SJSA1 (cell line): ENCODE results near the gene MTNR1B. TPM values are rescaled to one million over a fixed set of nuclear protein-coding genes. Genes with fewer than 3 reads are reported as not detected.

Source experiments
- DNase-seq, 2 experiments: peaks; one replicate each; pipeline ENCODE4 v3.0.0-alpha.2; 2015 to 2020; ENCODE audit warnings: low spot score in 2 of 2, low read depth in 1 of 2
- H3K27ac ChIP-seq: fragments of 250-450 bp; sonication (Bioruptor Pico); 2 replicates; pipeline ENCODE4 v1.5.1; 2020; ENCODE audit warnings: mild to moderate bottlenecking, moderate library complexity
- H3K27me3 ChIP-seq: fragments of 250-450 bp; sonication (Bioruptor Pico); replicated peaks from 2 replicates; pipeline ENCODE4 v1.5.1; 2020; ENCODE audit warnings: mild to moderate bottlenecking, moderate library complexity
- H3K36me3 ChIP-seq: fragments of 250-450 bp; sonication (Bioruptor Pico); 2 replicates; pipeline ENCODE4 v1.5.1; 2020; ENCODE audit warnings: mild to moderate bottlenecking
- H3K4me1 ChIP-seq: fragments of 250-450 bp; sonication (Bioruptor Pico); replicated peaks from 2 replicates; pipeline ENCODE4 v1.6.1; 2021; ENCODE audit warnings: mild to moderate bottlenecking
- H3K4me3 ChIP-seq: fragments of 250-450 bp; sonication (Bioruptor Pico); 2 replicates; pipeline ENCODE4 v1.5.1; 2020; ENCODE audit warnings: mild to moderate bottlenecking
- H3K9me3 ChIP-seq: fragments of 250-450 bp; sonication (Bioruptor Pico); replicated peaks from 2 replicates; pipeline ENCODE4 v1.5.1; 2020; ENCODE audit warnings: mild to moderate bottlenecking
- total RNA-seq: library from RNA; depleted of rRNA; stranded (reverse); fragments of >200 nt; shearing (Covaris generic); gene quantifications from 2 replicates; pipeline ENCODE4 v1.2.3, GENCODE V29; 2014

Gene MTNR1B
- total RNA-seq, 1 experiment from 2014 or later: not detected

DNA sequence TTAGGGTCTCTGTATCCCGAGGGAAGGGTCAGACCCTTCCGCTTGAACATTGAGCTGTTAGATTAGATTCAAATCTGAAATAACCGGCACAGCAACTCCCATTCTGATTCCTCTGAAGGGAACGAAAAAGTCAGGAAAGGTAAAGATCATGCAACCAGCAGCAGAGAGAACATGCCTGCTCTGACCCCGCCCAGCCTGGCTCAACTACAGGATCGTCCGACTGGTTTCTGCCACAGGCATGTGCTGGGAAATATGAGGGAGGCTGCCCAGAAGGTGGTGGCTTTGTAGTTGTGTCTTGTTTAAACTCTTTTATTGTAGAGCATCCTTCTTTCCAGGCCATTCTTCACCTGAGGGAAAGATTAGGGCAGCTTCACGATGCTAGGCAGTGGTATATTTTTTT, 5.0 kb upstream of the MTNR1B start:
- DNase-seq: no peak
- no peaks in the 10 kb centered on the region for H3K9me3 ChIP-seq
- no peaks in the 10 kb centered on the region for H3K36me3 ChIP-seq
- no peak overlapping the region for H3K27ac ChIP-seq
- no peaks in the 10 kb centered on the region for H3K4me1 ChIP-seq
- H3K27me3 ChIP-seq: no peaks in the 10 kb centered on the region
- no peak overlapping the region for H3K4me3 ChIP-seq

DNA sequence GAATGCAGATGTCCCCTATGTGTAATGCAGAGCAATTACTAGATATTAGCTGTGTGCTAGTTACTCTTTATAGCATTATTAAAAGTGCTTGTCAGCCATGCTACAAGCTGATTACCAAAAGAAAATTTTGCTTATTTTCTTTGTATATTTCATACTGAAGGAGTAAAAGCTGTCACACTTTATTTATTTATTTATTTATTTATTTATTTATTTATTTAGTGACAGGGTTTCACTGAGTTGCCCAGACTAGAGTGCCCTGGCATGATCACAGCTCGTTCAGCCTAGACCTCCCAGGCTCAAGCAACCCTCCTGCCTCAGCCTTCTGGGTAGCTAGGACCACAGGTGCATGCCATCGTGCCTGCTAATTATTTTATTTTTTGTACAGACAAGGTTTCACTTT, 4.3 kb upstream of the MTNR1B start:
- no peak overlapping the region for H3K4me3 ChIP-seq
- no peaks in the 10 kb centered on the region for H3K9me3 ChIP-seq
- no peak overlapping the region for H3K27ac ChIP-seq
- H3K4me1 ChIP-seq: no peaks in the 10 kb centered on the region
- no peaks in the 10 kb centered on the region for H3K36me3 ChIP-seq
- H3K27me3 ChIP-seq: no peaks in the 10 kb centered on the region
- DNase-seq: no peak

DNA sequence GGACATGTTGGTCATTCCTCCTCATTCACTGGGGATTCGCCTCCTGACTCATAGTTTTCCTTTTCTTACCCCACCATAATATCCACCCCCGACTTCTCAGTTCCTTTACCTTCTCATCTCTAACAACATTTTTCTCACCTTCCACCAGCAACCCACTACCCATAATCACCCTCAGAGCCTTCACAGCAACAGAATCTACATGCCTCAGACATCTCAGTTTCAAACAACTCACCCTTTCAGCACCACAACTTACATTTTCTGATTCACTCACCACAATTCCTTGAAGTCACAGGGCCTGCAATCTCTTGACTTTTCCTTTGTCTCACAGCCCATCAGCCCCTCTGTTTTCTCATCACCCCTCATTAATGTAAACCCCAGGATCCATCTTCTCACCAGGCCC, 2.3 kb upstream of the MTNR1B start:
- Histone ChIP-seq H3K27me3 (no peaks in the 10 kb centered on the region), H3K4me1 (no peaks in the 10 kb centered on the region), H3K36me3 (no peaks in the 10 kb centered on the region), H3K4me3 (no peak overlapping the region), H3K9me3 (no peaks in the 10 kb centered on the region), H3K27ac (no peak overlapping the region)
- no peak for DNase-seq

DNA sequence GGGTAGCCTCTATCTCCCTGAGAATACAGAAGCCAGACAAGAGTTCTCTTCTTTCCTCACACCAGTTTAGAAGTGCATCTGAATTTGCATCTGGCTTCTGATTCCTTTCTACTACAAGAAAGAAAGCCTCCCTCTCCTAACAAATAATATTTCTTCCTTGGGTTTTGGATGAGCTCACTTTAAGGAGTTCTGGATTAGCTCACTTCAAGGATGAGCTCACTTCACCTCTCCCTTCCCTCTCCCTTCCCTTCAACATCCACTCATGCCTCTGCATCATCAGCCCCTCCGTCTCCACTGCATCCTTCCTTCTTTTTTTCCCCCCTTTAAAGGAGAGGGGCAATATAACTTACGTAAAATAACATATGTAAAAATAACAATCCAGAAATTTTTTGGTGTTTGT, 1.6 kb upstream of the MTNR1B start:
- Histone ChIP-seq H3K4me1 (no peaks in the 10 kb centered on the region), H3K4me3 (no peak overlapping the region), H3K9me3 (no peaks in the 10 kb centered on the region), H3K27me3 (no peaks in the 10 kb centered on the region), H3K36me3 (no peaks in the 10 kb centered on the region), H3K27ac (no peak overlapping the region)
- DNase-seq: no peak

DNA sequence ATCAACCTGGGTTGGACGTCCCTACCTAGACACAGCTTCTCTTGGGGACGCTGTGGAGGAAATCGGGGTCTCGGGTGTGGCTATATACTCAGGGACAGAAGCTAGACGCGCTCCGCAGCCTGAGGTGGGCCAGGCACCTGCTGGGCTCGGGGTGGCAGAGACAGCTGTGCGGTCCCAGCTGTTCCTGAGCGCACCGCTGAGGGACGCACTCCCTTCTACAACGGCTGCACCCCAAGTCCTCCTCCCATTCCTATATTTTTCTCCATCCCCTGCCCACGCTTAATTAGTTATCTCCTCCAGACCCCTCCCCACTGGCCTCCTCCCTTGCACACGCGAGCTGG, 188 bp upstream of the MTNR1B start:
- Histone ChIP-seq H3K36me3 (no peaks in the 10 kb centered on the region), H3K4me3 (no peak overlapping the region), H3K4me1 (no peaks in the 10 kb centered on the region), H3K9me3 (no peaks in the 10 kb centered on the region), H3K27ac (no peak overlapping the region), H3K27me3 (no peaks in the 10 kb centered on the region)
- DNase-seq: no peak

DNA sequence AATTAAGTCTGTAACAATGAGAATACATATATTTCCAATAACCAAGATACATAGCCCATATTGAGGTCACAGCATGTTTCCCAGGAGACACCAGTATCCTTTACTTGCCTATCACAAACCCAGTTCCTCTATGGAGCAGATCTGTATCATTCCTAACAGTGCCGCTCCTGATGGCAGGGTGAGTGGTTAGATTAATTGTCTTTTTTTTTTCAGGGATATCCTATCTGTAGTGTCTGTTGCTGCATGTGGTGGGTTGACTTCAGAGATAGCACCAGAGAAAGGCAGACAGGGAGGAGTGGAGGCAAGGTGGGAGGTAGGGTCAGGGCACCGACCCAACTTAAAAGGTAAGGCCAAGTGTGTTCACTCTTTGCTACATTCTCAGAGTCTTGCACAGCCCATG, 2.8 kb downstream of the MTNR1B start:
- no peak overlapping the region for H3K27ac ChIP-seq
- H3K9me3 ChIP-seq: no peaks in the 10 kb centered on the region
- no peaks in the 10 kb centered on the region for H3K4me1 ChIP-seq
- H3K4me3 ChIP-seq: no peak overlapping the region
- no peaks in the 10 kb centered on the region for H3K27me3 ChIP-seq
- H3K36me3 ChIP-seq: no peaks in the 10 kb centered on the region
- no peak for DNase-seq

DNA sequence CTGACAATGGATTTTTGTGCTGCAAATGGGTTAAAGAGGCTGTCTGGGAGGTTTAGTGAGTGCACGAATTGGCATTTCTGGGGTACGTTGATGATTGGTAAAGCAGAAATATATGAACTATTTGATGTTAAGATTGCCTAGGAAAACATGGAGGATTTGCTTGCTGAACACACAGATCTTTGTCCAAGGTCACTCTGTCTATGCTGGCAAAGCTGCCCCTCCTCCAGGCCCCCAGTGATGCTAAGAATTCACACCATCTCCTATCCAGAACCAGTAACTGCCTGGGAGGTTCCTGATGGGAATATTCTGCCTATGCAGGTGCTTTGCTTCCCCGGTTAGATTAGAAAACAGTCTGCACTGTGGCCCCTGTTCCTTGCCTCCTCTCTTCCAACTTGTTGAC, 5.8 kb downstream of the MTNR1B start:
- H3K4me3 ChIP-seq: no peak overlapping the region
- no peaks in the 10 kb centered on the region for H3K9me3 ChIP-seq
- H3K4me1 ChIP-seq: peaks cover 14% of the 10 kb centered on the region
- H3K36me3 ChIP-seq: no peaks in the 10 kb centered on the region
- no peaks in the 10 kb centered on the region for H3K27me3 ChIP-seq
- no peak for DNase-seq
- H3K27ac ChIP-seq: no peak overlapping the region

DNA sequence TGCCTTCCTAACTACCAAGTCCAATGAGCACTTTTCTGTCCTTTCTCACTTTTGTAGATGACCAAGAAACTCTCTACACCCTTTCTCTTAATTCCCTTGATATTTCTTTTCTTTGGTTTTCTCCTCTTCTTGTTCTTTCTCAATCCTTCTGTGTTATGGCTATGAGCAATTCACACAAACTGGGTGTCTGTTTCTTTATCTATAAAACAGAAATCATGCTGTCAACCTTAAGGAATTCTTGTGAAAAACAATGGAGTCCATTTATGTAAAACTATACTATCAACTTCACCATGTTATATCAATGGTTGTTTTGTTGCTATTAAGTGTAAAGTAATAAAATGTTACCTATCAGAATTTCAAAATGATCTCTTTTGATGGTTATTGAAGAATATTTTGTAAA, 7.2 kb downstream of the MTNR1B start:
- H3K27me3 ChIP-seq: no peaks in the 10 kb centered on the region

DNA sequence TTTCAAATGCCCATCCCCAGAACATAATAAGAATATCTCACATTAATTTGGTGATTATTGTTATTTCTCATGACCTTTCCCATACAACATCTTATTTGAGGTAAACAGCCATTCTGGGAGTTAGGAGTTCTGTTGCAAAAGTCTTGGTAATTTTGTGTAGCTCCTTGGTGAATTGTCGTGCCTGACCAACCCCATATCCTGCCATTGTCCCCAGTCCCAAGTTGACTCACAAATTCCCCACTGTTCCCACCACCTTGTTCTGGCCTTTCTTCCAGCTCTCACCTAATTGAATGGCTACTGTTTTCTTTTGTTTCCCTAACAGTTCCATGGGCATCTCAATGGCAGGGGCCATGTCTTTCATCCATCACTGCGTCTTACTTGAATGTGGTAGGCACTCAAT, 8.0 kb downstream of the MTNR1B start:
- Histone ChIP-seq H3K27ac (no peak overlapping the region), H3K4me1 (peaks cover 14% of the 10 kb centered on the region), H3K4me3 (no peak overlapping the region), H3K27me3 (no peaks in the 10 kb centered on the region), H3K9me3 (no peaks in the 10 kb centered on the region), H3K36me3 (no peaks in the 10 kb centered on the region)
- no peak for DNase-seq

More for the DNA sequence above, 7.2 kb downstream of the MTNR1B start:
- H3K9me3 ChIP-seq: no peaks in the 10 kb centered on the region
- peaks cover 14% of the 10 kb centered on the region for H3K4me1 ChIP-seq
- H3K36me3 ChIP-seq: no peaks in the 10 kb centered on the region
- no peak for DNase-seq
- H3K27ac ChIP-seq: no peak overlapping the region
- H3K4me3 ChIP-seq: no peak overlapping the region

DNA sequence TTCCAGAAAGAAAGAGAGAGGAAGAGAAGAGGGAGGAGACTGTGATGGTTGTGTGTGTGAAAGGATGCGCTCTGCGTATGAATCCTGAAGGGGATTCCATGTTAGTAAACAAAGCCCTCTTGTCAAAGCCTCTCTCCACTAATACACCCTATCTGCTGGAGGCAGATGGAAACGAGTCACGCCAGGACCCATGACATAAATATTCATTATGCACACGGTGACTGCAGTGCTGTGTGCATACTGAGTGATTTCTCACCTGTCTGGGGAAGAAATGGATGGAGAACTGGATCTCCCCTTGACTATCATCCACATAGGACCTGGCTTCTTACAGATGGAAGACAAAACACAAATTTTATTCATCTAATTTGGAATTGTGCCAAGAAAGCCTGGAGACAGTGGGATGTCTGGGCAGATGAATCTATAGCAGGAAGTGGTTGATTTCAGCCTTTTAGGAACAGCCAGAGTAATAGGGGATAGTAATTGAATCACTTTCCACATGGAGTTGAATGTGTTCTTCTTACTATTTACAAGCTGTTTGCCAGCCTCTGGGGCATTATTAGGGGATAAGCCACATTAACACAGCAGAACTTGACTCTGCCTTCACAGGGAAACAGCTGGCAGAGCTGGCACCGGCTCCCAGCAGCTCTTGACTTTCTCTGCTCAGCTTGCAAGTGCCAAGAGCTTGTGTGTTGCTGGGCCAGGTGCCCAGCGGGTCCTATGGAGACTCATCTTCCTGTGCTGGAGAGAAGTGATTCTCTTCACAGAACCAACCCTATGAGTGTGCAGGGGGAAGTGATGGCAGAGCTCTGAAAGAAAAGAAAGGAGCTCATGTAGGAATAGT, 9.0 kb downstream of the MTNR1B start:
- peaks cover 14% of the 10 kb centered on the region for H3K4me1 ChIP-seq
- no peaks in the 10 kb centered on the region for H3K9me3 ChIP-seq
- peak in 1 of 2 experiments; percentile 2 for DNase-seq
- H3K36me3 ChIP-seq: no peaks in the 10 kb centered on the region
- H3K4me3 ChIP-seq: no peak overlapping the region
- H3K27me3 ChIP-seq: no peaks in the 10 kb centered on the region
- no peak overlapping the region for H3K27ac ChIP-seq

DNA sequence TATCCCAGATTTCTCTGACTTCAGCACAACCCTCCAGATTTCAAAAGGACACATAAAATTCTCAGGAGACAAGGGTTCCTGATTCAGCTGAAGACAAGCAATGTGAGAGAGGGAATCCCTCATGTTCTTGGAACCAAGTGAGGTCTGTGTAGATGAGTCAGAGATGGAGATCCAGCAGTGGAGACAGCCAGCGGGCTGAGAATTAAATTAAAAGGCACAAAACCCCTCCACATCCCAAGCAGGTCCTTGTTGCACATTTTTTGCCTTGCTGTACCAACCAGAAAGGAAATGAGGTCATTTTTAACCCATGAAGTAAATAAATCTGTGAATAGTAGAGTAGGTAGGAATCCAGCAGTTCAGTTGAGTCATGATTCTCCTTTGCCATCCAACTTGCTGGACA, 9.7 kb downstream of the MTNR1B start:
- Histone ChIP-seq H3K27me3 (no peaks in the 10 kb centered on the region), H3K27ac (no peak overlapping the region), H3K9me3 (no peaks in the 10 kb centered on the region), H3K4me3 (no peak overlapping the region), H3K36me3 (no peaks in the 10 kb centered on the region), H3K4me1 (peaks cover 14% of the 10 kb centered on the region)
- DNase-seq: peak in 1 of 2 experiments; percentile 20

DNA sequence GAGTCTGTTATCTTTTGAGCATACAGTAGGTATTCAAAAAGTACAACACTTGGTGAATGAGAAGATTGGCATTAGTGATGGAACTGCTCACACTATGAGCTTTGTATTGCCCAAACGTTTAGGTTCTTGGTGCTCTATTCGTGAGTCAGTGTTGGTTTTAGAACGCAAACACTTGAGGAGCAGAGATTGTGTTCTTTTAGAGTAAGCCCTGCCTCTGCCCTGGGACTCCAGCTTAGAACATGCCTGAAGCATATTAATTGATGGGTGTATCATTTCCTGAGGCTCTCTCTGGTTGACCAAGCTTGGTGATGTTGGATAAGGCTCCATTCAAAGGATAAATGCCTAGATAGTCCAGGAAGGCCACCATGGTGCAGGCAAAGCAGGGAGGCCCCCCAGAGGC, 10.9 kb downstream of the MTNR1B start:
- Histone ChIP-seq H3K4me3 (no peak overlapping the region), H3K36me3 (no peaks in the 10 kb centered on the region), H3K9me3 (no peaks in the 10 kb centered on the region), H3K27ac (no peak overlapping the region), H3K27me3 (no peaks in the 10 kb centered on the region), H3K4me1 (peaks cover 14% of the 10 kb centered on the region)
- DNase-seq: no peak

DNA sequence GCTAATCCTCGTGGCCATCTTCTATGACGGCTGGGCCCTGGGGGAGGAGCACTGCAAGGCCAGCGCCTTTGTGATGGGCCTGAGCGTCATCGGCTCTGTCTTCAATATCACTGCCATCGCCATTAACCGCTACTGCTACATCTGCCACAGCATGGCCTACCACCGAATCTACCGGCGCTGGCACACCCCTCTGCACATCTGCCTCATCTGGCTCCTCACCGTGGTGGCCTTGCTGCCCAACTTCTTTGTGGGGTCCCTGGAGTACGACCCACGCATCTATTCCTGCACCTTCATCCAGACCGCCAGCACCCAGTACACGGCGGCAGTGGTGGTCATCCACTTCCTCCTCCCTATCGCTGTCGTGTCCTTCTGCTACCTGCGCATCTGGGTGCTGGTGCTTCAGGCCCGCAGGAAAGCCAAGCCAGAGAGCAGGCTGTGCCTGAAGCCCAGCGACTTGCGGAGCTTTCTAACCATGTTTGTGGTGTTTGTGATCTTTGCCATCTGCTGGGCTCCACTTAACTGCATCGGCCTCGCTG, 12.1 kb downstream of the MTNR1B start:
- DNase-seq: no peak
- H3K27ac ChIP-seq: no peak overlapping the region
- no peak overlapping the region for H3K4me3 ChIP-seq
- H3K27me3 ChIP-seq: no peaks in the 10 kb centered on the region
- no peaks in the 10 kb centered on the region for H3K36me3 ChIP-seq
- peaks cover 14% of the 10 kb centered on the region for H3K4me1 ChIP-seq
- H3K9me3 ChIP-seq: no peaks in the 10 kb centered on the region

DNA sequence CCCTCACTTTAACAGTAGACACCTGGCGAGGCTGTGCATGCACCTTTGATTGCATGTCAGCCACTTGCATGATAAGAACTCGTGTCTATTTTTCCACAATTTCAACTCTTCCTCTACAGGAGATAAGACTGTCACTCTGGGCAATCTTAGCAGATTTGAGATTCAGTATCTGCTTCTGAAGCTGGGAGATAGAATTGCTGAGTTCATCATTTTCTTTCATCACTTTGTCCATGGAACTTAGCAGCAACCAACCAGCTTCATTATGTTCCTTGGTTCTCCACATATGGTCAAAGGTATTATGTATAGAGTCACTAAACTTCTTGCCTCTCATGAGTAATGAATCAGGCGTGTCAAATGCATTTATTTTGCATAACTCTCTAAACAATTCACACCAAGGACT, 17.1 kb downstream of the MTNR1B start:
- Histone ChIP-seq H3K4me1 (no peaks in the 10 kb centered on the region), H3K27me3 (no peaks in the 10 kb centered on the region), H3K27ac (no peak overlapping the region), H3K9me3 (no peaks in the 10 kb centered on the region), H3K36me3 (no peaks in the 10 kb centered on the region), H3K4me3 (no peak overlapping the region)
- DNase-seq: no peak

DNA sequence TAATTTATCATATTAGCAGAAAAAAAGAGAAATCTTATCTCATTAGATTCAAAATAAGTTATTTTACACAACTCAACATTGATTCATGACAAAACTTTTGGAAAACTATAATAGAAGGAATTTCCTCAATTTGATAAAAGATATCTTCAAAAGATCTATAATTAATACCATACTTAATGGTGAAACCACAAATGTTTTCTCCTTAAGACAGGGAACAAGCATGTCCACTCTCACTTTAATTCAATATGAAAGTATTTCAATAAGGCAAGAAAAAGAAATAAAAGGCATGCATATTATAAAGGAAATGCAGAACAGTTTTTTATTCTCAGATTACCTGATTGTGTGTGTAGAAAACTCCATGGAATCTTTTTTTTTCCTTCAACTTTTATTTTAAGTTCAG, 23.6 kb downstream of the MTNR1B start:
- Histone ChIP-seq H3K9me3 (no peaks in the 10 kb centered on the region), H3K36me3 (no peaks in the 10 kb centered on the region), H3K4me3 (no peak overlapping the region), H3K4me1 (no peaks in the 10 kb centered on the region), H3K27ac (no peak overlapping the region), H3K27me3 (no peaks in the 10 kb centered on the region)
- DNase-seq: no peak
